HG03159 (cell line): ENCODE data around the gene KCNE3.

Source experiments
- ATAC-seq: cut with Tn5 transposase; IDR thresholded peaks from one replicate; pipeline ENCODE4 v1.9.1; 2021; ENCODE audit warnings: mild to moderate bottlenecking, moderate library complexity; ENCODE audit not compliant: unreplicated experiment

The KCNE3 gene

DNA sequence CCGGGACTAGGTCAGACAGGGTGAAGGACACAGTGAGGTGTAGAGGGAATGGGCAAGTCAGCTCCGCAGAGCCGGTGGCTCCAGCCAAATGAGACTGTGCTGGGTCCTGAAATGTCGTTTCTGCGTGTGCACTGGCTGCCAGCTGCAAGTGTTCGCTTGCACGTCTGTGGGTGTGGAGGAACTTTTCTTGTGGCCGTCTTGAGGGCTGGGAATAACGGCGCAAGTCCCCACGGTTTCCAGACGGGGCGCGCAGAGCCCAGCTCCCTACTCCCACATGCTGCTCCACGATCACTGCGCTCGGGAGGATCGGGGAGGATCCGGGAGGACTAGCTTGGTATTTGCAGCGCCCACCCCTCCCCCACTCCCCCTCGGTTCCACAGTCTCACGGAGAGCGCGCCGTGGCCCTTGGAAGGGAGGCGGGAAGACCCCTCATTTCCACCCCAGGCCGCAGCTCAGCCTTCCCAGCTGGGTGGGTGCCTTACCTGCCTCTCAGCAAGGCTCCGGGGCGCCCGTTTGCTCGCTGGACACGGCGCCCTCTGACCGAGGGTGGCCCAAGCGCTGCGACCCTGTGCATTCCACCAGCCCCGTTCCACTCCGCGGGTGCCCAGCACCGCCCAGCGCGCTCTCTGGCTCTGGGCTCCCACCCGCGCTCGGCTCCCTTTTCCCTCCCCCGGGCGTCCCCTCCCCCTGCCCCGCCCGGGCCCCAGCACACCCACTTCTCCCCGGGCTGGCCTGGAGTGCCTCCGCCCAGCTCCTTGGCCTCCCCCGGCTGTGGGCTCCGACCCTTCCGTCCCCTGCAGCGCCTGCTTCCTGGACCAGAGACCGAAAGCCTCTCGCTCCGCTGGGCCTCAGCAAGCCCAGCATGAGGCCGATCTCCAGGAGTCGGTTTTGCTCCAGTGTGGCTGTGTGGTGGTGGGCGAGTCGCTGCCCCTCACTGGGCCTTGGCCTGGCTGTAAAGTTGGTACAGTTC is at the start of gene KCNE3:
Gene KCNE3, minus strand, starts transcription at position 634 of the 970 bp plus-strand sequence. CDS start 9,986 bp downstream, outside the sequence.
- no peak for ATAC-seq

- ATAC-seq, result no peak
Measured at GRCh38 chr11:74507582-74507981, 40.2 kb upstream of the KCNE3 start.

DNA sequence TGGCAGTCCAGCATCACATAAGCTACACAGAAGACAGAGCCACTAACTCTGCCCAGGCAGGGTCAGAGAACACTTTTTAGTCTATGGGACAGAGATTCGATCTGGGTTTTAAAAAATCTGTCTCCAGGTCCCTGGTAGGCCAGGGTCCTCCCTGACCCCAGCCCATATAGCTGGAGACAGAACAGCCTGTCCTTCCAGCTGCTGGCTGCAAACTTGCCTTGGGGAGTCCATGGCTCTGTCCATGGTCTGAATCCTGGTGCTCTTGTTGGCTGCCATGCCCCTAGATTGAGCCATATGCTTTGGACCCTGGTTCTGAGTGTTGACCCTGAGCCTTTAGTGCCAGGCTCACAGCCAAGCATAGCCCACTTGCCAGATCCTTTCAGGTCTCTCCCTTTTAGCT is 39.5 kb upstream of the KCNE3 start:
- ATAC-seq, result no peak

- ATAC-seq, result no peak
Measured at GRCh38 chr11:74505911-74506310, 38.6 kb upstream of the KCNE3 start.

GRCh38 chr11:74504100-74504691 is 36.8 kb upstream of the KCNE3 start:
- no peak for ATAC-seq

DNA sequence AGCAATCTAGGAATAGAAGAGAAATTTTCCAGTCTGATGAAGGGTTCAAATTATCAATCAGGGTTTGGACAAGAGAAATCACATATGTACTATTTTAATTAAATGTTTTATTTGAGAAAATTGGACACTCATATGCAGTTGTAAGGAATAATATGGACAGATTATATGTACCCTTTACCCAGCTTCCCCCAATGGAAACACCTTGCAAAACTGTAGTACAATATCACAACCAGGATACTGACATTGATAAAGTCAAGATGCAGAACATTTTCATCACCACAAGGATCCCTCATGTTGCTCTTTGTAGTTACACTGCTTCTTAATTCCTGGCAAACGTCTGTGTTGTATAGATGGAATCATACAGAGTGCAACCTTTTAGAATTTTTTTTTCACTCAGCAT is 27.6 kb upstream of the KCNE3 start:
- ATAC-seq, result no peak

DNA sequence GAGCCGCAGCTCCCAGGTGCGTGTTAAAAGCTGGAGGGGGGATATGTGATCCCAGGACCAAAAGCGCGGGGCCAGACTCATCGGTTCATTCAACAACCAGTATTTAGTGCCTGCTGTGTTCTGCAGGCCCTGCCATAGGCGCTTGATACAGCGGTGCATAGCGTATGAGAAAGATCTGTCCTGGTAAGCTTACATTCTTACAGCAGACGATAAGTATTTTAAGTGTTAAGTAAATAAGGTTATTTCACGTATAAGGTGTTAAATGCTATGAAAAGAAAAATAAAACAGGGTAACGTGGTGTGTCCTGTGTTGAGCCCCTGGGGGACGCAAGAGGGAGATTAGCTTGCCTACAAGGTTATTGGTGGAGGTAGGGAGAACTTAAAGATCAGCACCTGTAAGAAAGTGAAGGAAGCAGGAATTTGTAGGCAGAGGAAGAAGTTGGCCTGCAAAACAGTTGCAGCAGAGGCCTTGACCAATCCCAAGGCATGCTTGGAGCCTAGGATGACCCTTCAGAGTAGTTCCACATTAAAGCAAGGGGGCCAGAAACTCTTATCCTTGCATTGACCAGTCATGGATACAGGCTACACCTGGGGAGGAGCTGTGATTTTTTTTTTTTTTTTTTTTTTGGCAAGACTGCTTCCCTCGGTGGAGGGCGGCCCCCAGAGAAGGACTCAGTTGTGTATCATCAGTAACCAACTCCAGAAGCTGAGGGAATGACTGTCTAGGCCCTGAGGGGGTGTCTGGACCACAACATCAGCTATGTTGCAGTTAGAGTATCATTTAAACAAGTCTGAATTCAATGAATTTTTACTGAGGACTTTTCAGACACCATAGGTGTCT is 26.7 kb upstream of the KCNE3 start:
- ATAC-seq, result no peak

GRCh38 chr11:74492974-74493790 is 25.8 kb upstream of the KCNE3 start, which contains the start of gene LIPT2:
Gene LIPT2 (minus strand): TSS chr11:74493724. CDS start chr11:74493703, 21 bp downstream.
- ATAC-seq, result peak; percentile 96

DNA sequence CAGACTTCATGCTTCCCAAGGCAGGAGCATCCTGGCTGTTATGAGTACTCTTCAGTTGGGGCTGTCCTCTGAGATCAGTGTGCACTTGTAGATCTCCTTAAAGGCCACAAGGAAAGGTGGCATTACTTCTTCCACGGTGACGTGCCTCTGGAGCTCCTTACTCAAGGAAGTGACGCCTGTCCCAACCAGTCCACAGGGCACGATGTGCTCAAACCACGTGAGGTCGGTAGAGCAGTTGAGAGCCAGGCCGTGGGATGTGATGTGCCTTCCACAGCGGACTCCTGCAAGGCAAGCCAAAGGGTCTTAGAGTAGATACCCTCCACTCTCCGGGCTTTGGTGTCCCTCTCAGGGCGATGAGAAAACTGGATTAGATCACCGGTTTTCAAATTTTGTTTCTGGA is 24.7 kb upstream of the KCNE3 start:
- no peak for ATAC-seq

DNA sequence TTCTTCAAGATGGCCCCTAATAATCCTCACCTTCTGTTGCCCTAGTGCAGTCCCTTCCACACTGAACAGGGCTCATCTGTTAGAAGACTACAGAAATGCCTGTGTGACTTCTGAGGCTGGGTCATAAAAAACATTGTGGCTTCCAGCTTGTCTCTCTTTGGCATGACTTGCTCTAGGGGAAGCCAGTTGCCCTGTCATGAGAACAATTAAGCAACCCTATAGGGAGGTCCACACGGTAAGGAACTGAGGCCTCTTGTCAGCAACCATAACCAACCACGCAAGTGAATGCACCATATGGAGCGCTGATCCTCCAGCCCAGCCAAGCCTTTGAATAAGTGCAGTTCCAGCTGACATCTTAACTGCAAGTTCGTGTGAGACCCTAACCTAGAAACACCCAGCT is 23.6 kb upstream of the KCNE3 start:
- no peak for ATAC-seq

- ATAC-seq, result no peak
Measured at GRCh38 chr11:74487875-74488274, 20.5 kb upstream of the KCNE3 start.

DNA sequence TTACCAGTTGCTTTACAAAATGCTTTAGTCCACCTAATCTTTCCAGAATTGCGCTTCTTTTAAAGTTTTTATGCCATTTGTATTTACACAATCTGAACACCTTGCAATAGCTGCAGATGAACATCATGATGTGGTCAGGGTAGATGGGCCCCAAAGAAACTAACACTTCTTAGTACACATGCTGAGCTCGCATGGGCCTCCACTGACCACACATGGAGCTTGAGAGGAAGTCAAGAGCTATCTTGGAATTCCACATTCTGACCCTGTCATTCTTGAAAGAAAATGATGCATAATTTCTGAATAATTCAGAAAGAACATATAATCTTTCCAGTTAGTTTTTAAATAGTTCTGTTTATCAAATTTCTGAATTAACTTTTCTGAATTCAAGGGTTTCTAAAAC is 18.5 kb upstream of the KCNE3 start:
- no peak for ATAC-seq

DNA sequence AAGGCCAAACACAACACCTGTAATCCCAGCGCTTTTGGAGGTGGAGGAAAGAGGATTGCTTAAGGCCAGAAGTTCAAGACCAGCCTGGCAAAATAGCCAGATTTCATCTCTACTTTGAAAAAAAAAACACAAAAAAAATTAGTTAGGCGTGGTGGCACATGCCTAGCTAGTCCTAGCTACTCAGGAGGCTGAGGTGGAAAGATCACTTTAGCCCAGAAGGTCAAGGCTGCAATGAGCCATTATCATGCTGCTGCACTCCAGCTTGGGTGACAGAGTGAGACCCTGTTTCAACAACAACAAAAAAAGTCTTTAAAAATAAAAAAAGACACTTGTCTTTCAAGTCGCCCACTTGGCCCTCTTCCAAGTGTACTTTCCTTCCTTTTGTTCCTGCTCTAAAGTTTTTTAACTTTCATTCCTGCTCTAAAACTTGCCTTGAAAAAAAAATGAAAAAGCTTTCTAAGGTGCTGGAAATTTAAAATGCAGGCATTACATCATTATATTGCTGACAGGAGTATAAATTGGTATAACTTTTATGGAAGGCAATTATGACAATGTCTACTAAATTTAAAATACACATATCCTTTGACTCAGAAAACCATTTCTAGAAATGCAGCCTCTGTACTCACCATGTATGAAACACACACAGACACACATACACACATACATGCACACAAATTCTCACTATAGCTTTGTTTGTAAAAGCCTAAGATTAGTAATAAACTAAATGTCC is 13.5 kb upstream of the KCNE3 start:
- ATAC-seq, result no peak

DNA sequence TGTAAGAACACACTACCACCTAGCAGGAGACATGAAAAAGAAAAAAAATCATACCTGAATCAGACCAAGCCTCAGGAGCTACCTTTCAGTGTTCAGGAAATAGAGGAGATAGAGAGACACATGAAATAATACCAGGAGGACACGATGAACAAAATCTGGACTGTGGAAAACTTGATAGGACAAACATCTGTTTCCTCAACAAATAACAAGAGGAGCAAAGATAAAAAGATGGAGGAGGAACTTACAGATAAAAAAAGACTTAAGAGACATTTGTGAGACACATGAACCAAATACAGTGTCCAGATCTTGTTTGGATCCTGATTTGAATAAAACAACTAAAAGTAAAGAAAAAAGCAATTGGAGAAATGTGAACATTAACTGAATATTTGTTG is 12.4 kb upstream of the KCNE3 start:
- no peak for ATAC-seq

DNA sequence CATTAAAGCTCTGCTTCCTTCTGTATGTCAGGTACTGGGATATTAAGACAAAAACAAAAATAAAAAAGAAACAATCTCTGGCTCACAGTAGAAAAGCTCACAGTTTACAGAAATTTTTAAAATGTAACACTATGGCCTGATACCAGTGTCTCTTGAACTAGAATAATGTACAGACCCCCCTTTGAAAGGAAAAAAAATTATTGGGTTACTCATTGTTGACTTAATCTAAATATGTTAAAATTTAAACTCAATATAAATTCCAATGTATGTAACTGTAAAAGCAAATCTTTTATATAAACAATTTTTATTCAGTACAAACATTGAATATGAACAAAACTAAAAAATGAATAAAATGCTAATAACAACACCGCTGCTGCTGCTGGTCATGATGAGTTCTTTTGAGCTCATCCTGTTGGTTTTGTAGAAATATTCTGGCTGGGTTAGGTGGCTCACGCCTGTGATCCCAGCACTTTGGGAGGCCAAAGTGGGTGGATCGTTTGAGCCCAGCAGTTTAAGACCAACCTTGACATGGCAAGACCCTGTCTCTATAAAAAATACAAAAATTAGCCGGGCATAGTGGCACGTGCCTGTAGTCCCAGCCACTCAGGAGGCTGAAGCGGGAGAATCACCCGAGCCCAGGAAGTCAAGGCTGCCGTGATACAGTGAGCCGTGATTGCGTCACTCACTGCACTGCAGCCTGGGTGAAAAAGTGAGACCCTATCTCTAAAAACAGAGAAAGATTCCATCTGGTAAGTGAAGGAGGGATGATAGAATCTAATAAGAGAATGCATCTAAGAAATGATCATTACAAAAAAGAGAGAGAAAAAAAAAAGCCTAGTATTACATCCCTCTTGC is 11.8 kb upstream of the KCNE3 start:
- no peak for ATAC-seq

DNA sequence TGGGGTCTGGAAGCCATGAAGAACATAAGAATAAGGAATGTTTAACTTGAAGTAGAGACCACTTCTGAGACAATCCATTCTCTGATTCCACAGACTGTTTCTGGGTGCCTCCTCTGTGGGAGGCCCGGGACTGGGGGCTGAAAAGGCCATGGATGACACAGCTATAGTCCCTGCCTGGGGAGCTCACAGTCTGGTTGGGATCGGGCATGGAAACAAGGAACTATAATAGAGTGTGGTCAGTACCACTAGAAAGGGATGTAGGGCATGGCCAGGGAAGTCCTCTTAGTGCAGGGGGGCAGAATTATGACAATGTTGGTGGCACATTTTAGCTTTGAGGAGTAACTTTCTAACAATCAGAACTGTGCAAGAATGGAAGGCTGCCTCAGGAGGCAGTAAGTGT is 9.2 kb upstream of the KCNE3 start:
- ATAC-seq, result no peak

- ATAC-seq, result no peak
Measured at GRCh38 chr11:74474316-74474715, 7.0 kb upstream of the KCNE3 start.

DNA sequence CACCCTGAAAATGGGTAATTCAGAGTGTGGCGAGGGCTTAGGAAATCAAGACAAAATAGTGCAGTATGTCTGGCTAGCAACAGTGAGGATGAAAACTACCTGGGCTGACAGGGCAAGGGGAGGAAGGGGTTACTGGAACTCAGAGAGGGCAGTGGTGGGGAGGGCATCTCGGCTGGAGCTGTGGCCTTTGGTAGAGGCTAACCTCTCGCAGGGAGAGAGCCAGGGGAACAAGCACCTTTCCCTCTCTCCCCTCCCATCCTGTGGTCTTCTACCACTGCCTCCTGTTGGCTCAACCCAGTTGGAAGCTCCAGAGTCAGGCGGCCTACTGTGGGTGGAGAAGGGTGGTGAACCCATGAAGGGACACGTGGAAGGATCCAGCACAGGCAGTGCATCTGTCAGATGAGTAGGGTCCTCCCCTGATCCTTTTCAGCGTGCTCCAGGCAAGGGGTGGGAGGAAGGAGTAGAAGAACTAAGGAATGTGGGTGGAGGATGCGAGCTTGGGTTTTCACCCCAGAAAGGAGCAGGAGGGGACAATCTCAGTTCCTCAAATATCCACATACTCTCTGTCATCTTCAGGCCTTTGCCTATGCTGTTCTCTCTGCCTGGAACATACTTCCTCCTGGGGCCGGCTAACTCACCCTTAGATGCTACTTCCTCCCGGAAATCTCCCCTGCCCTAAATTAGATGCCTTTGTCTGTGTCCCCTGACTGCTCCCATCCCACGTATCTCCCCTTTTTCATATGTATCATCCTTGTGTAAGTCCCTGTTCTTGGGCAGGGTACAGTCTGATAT is 6.2 kb upstream of the KCNE3 start:
- no peak for ATAC-seq
